GM21390 (cell line): ENCODE measurements around the gene DOCK8.
"Not testable (repeated sequence)": the region's sequence is repeated elsewhere in the genome, so short reads cannot be mapped to it uniquely, and the experiment has no call there.

Experiments used
- ATAC-seq: cut with Tn5 transposase; IDR thresholded peaks from one replicate; pipeline ENCODE4 v1.9.1; 2021; ENCODE audit not compliant: unreplicated experiment

Gene DOCK8

GRCh38 chr9:214648-215493 is at the start of gene DOCK8:
TSS of gene DOCK8 (plus strand) at chr9:214865. CDS start at chr9:214977, 112 bp downstream.
- peak; percentile 88 for ATAC-seq

GRCh38 chr9:169757-170156 is 44.9 kb upstream of the DOCK8 start:
- not testable (repeated sequence) for ATAC-seq

GRCh38 chr9:178140-178825 is 36.4 kb upstream of the DOCK8 start:
- ATAC-seq, result not testable (repeated sequence)

- ATAC-seq, result not testable (repeated sequence)
Observed at GRCh38 chr9:178970-179383, 35.7 kb upstream of the DOCK8 start, which contains the start of gene ZNG1A. TSS of gene ZNG1A (minus strand) at chr9:179056. CDS start at chr9:178969, 87 bp downstream.

GRCh38 chr9:199601-200000 is 15.1 kb upstream of the DOCK8 start:
- ATAC-seq, result not testable (repeated sequence)

- ATAC-seq, result no peak
Observed at GRCh38 chr9:206481-206880, 8.2 kb upstream of the DOCK8 start.

GRCh38 chr9:209143-209758 is 5.4 kb upstream of the DOCK8 start:
- ATAC-seq, result no peak

GRCh38 chr9:211036-211435 is 3.6 kb upstream of the DOCK8 start:
- no peak for ATAC-seq

GRCh38 chr9:211557-211956 is 3.1 kb upstream of the DOCK8 start:
- ATAC-seq, result no peak

- no peak for ATAC-seq
Observed at GRCh38 chr9:212297-212696, 2.4 kb upstream of the DOCK8 start.

GRCh38 chr9:213901-214300 is 764 bp upstream of the DOCK8 start:
- not testable (repeated sequence) for ATAC-seq

GRCh38 chr9:214351-214647 is 366 bp upstream of the DOCK8 start:
- no peak for ATAC-seq

GRCh38 chr9:215631-216155 is 1.0 kb downstream of the DOCK8 start:
- no peak for ATAC-seq

GRCh38 chr9:216866-217265 is 2.2 kb downstream of the DOCK8 start:
- ATAC-seq, result no peak

- no peak for ATAC-seq
Observed at GRCh38 chr9:217950-218349, 3.3 kb downstream of the DOCK8 start.

- not testable (repeated sequence) for ATAC-seq
Observed at GRCh38 chr9:219036-219435, 4.4 kb downstream of the DOCK8 start.

- no peak for ATAC-seq
Observed at GRCh38 chr9:219670-220365, 5.2 kb downstream of the DOCK8 start.

- no peak for ATAC-seq
Observed at GRCh38 chr9:221989-222776, 7.5 kb downstream of the DOCK8 start.

- ATAC-seq, result no peak
Observed at GRCh38 chr9:223152-223551, 8.5 kb downstream of the DOCK8 start.

- ATAC-seq, result no peak
Observed at GRCh38 chr9:224026-224425, 9.4 kb downstream of the DOCK8 start.
